H7 (cell line): ENCODE data around the gene DMP1. TPM values are rescaled to one million over a fixed set of nuclear protein-coding genes. Genes with fewer than 3 reads are reported as not detected.

ENCODE experiments used
- DNase-seq: peaks from one replicate; pipeline ENCODE4 v3.0.0; 2012
- H3K27me3 ChIP-seq: 2 replicates; pipeline ENCODE4 v1.6.0; 2011; ENCODE audit warnings: mild to moderate bottlenecking, low read length; ENCODE audit not compliant: control insufficient read depth, insufficient read depth
- H3K36me3 ChIP-seq: replicated peaks from 2 replicates; pipeline ENCODE4 v1.5.1; 2011; ENCODE audit warnings: low read length; ENCODE audit not compliant: control insufficient read depth, insufficient read depth
- H3K4me3 ChIP-seq: 2 replicates; pipeline ENCODE4 v1.5.1; 2011; ENCODE audit warnings: low read depth, mild to moderate bottlenecking, control low read depth, low read length, moderate library complexity; ENCODE audit not compliant: insufficient read depth
- total RNA-seq: library from RNA; depleted of rRNA; stranded (reverse); fragments of >200 nt; shearing (Covaris generic); gene quantifications from 2 replicates; pipeline ENCODE4 v1.2.3, GENCODE V29; 2014; rRNA removed

The DMP1 gene
- total RNA-seq, 1 experiment from 2014 or later, result not detected

DNA sequence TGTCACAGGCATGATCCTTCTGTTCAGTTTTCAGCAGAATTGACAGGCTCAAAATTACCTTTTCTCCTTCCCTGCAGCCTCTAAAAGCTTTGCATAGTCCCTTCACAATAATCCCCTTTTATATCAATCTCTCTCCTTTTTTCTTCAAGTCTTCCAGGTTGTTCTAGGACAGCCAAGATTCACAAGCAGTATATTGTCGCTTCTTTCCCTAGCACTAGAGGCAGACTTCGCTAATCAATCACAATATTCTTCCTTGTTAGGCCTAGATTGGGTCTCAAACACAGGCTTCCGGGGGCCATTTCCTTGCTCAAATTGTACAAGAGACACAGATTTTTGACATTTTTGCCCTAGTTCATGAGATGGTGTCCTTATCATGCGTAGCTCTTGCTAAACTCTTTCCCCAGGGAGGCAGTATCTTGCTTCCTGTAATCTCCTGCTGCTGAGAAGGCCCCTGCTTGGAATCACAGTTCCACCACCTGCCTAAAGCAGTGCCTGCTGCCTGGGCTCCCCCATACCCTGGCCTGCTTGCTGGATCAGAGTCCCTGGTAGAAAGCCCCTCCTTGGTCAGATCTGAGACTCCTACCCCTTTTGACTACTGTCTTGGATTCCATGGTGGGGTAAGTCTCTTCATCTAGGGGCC lies 57.3 kb downstream of the DMP1 start:
- Histone ChIP-seq H3K4me3 (no peak overlapping the region), H3K36me3 (no peaks in the 10 kb centered on the region), H3K27me3 (no peaks in the 10 kb centered on the region)
- peak; percentile 37 for DNase-seq

Other genes with a start within 250 kb of the DMP1 start
- 9.1 TPM in 2 replicates for gene NUDT9, start 227.7 kb upstream of the DMP1 start, total RNA-seq
- gene SPARCL1, start 120.9 kb upstream of the DMP1 start, total RNA-seq, result 0.48 and 0.81 TPM in 2 replicates
- not detected in 2 replicates for gene DSPP, start 41.8 kb upstream of the DMP1 start, total RNA-seq
- gene IBSP, start 149.3 kb downstream of the DMP1 start, total RNA-seq, result not detected in 2 replicates
- gene MEPE, start 182.7 kb downstream of the DMP1 start, total RNA-seq, result not detected in 2 replicates